SK-N-SH (cell line): Measurements from ENCODE around the gene ZEB2. TPM values are rescaled to one million over a fixed set of nuclear protein-coding genes. Genes with fewer than 3 reads are reported as not detected.

Experiments
- CTCF ChIA-PET: fragments of 300-600, 350-600 bp; formaldehyde crosslinking; extraction: SDS; loops from one replicate; lab custom pipeline; 2021; lab: Yijun Ruan, JAX
- POLR2A ChIA-PET: fragments of 350-600 bp; sonication (Branson Sonifier 250); formaldehyde crosslinking; extraction: SDS; loops from one replicate; lab custom pipeline; 2020; ENCODE audit warnings: antibody characterized with exemption, inconsistent platforms; lab: Yijun Ruan, JAX
- DNase-seq: peaks from one replicate; pipeline ENCODE4 v3.0.0; 2012
- H2AFZ ChIP-seq: fragments of 200-600 bp; sonication (generic); 2 replicates; pipeline ENCODE4 v1.8.1; 2016; ENCODE audit warnings: antibody characterized with exemption, mild to moderate bottlenecking, low read depth
- H3F3A ChIP-seq: fragments of 200-600 bp; sonication (generic); replicated peaks from 2 replicates; pipeline ENCODE3; 2016; ENCODE audit warnings: antibody characterized with exemption, mild to moderate bottlenecking; ENCODE audit not compliant: insufficient read depth
- H3K27ac ChIP-seq, 2 experiments: fragments of 200-500 bp in 1 of 2; fragments of 200-600 bp in 1 of 2; sonication (Bioruptor generic) in 1 of 2; sonication (generic), shearing (Covaris generic) in 1 of 2; 2 replicates each; pipeline versions ENCODE4 v1.5.1 to v1.6.1; 2014 to 2016; ENCODE audit warnings: low read depth in 2 of 2, inconsistent platforms in 1 of 2, low read length in 1 of 2, mild to moderate bottlenecking in 1 of 2, mixed read lengths in 1 of 2
- H3K27me3 ChIP-seq: fragments of 200-600 bp; sonication (generic), shearing (Covaris generic); 2 replicates; pipeline ENCODE4 v1.6.1; 2016; ENCODE audit warnings: mixed run types; ENCODE audit not compliant: insufficient read depth
- H3K36me3 ChIP-seq, 2 experiments: fragments of 200-500 bp in 1 of 2; fragments of 200-600 bp in 1 of 2; sonication (Bioruptor generic) in 1 of 2; sonication (generic) in 1 of 2; replicated peaks in 1 of 2; 2 replicates each; pipeline versions ENCODE3 to v1.5.1; 2014 to 2016; ENCODE audit warnings: low read length in 1 of 2, mild to moderate bottlenecking in 1 of 2; ENCODE audit not compliant: insufficient read depth in 2 of 2, control insufficient read depth in 1 of 2
- H3K4me1 ChIP-seq, 2 experiments: fragments of 200-500 bp in 1 of 2; fragments of 200-600 bp in 1 of 2; sonication (Bioruptor generic) in 1 of 2; sonication (generic), shearing (Covaris generic) in 1 of 2; 2 replicates each; pipeline versions ENCODE4 v1.5.1 to v1.6.1; 2014 to 2016; ENCODE audit warnings: low read depth in 1 of 2, low read length in 1 of 2, mixed run types in 1 of 2; ENCODE audit not compliant: insufficient read depth in 2 of 2, control insufficient read depth in 1 of 2
- H3K4me2 ChIP-seq: fragments of 200-600 bp; sonication (generic), shearing (Covaris generic); 2 replicates; pipeline ENCODE4 v1.6.1; 2017; ENCODE audit warnings: mixed run types
- H3K4me3 ChIP-seq, 2 experiments: fragments of 200-500 bp in 1 of 2; fragments of 200-600 bp in 1 of 2; sonication (Bioruptor generic) in 1 of 2; sonication (generic), shearing (Covaris generic) in 1 of 2; 2 replicates each; pipeline versions ENCODE4 v1.5.1 to v1.8.1; 2014 to 2016; ENCODE audit warnings: low read depth in 2 of 2, inconsistent platforms in 1 of 2, low read length in 1 of 2, mild to moderate bottlenecking in 1 of 2, mixed read lengths in 1 of 2, moderate library complexity in 1 of 2
- H3K79me2 ChIP-seq: fragments of 200-600 bp; sonication (generic); 2 replicates; pipeline ENCODE4 v1.8.1; 2017; ENCODE audit warnings: mild to moderate bottlenecking; ENCODE audit not compliant: insufficient read depth
- H3K9ac ChIP-seq: fragments of 200-600 bp; sonication (generic); 2 replicates; pipeline ENCODE4 v1.6.1; 2017; ENCODE audit warnings: mixed run types
- H3K9me2 ChIP-seq: fragments of 200-600 bp; sonication (generic); 2 replicates; pipeline ENCODE4 v1.6.1; 2017; ENCODE audit warnings: mixed run types
- H3K9me3 ChIP-seq: fragments of 200-600 bp; sonication (generic); 2 replicates; pipeline ENCODE4 v1.6.1; 2017; ENCODE audit warnings: mixed run types, mild to moderate bottlenecking, moderate library complexity
- H4K20me1 ChIP-seq: fragments of 200-600 bp; sonication (generic); 2 replicates; pipeline ENCODE4 v1.6.1; 2017; ENCODE audit warnings: mild to moderate bottlenecking, mixed run types; ENCODE audit not compliant: insufficient read depth
- ELF1 ChIP-seq: IDR thresholded peaks from 2 replicates; pipeline ENCODE4 v1.4.0; 2012
- EP300 ChIP-seq, 2 experiments: IDR thresholded peaks; 2 replicates each; pipeline versions ENCODE4 v1.4.0 to v1.6.1; 2012; ENCODE audit warnings: borderline replicate concordance in 1 of 2, low read depth in 1 of 2, low read length in 1 of 2
- FOXJ3 ChIP-seq: sonication (generic); formaldehyde crosslinking; IDR thresholded peaks from 2 replicates; pipeline ENCODE4 v1.5.1; 2020; ENCODE audit warnings: mild to moderate bottlenecking, missing genetic modification reagents
- FOXM1 ChIP-seq: IDR thresholded peaks from 2 replicates; pipeline ENCODE4 v1.4.0; 2012; ENCODE audit warnings: low read depth, mild to moderate bottlenecking
- GATA2 ChIP-seq: sonication (generic); formaldehyde crosslinking; IDR thresholded peaks from 2 replicates; pipeline ENCODE4 v1.5.0; 2020; ENCODE audit warnings: mild to moderate bottlenecking, missing genetic modification reagents
- JUND ChIP-seq: IDR thresholded peaks from 2 replicates; pipeline ENCODE4 v1.4.0; 2012
- NRF1 ChIP-seq: IDR thresholded peaks from 2 replicates; pipeline ENCODE4 v1.6.1; 2012; ENCODE audit warnings: low read depth, mild to moderate bottlenecking, low read length
- POLR2AphosphoS5 ChIP-seq: IDR thresholded peaks from 2 replicates; pipeline ENCODE4 v1.6.1; 2012; ENCODE audit warnings: low read depth, low read length
- RCOR1 ChIP-seq: fragments of 150-350 bp; IDR thresholded peaks from 2 replicates; pipeline ENCODE4 v1.6.1; 2017; ENCODE audit warnings: antibody characterized with exemption, low read length
- RFX5 ChIP-seq: IDR thresholded peaks from 2 replicates; pipeline ENCODE4 v1.6.1; 2012; ENCODE audit warnings: mild to moderate bottlenecking, improper control_type of control experiment, low read length
- RXRA ChIP-seq: IDR thresholded peaks from 2 replicates; pipeline ENCODE4 v1.4.0; 2012; ENCODE audit warnings: low read depth, mild to moderate bottlenecking, borderline replicate concordance
- SIN3A ChIP-seq: IDR thresholded peaks from 2 replicates; pipeline ENCODE4 v1.6.1; 2012; ENCODE audit warnings: low read depth, mild to moderate bottlenecking, low read length, moderate library complexity, borderline replicate concordance
- TCF12 ChIP-seq: IDR thresholded peaks from 2 replicates; pipeline ENCODE4 v1.4.0; 2012
- WGBS: methylation state at CpG from one replicate; pipeline ENCODE4 v1.1.6; 2017; ENCODE audit warnings: low lambda C conversion rate; 5-methylcytosine and 5-hydroxymethylcytosine counted together
- polyA plus RNA-seq, 3 experiments: library from polyadenylated mRNA; depleted of rRNA; stranded (reverse); fragments of >200 nt; gene quantifications; 2 replicates each; pipeline ENCODE4 v1.2.3, GENCODE V29; 2012
- TF ChIP-seq, protein P1 (sequence below): fragments of 200-600 bp; sonication (generic); IDR thresholded peaks from 2 replicates; pipeline ENCODE4 v1.6.1; 2017; ENCODE audit warnings: antibody characterized with exemption, mild to moderate bottlenecking, moderate library complexity
- TF ChIP-seq, protein P2 (sequence below): IDR thresholded peaks from 2 replicates; pipeline ENCODE4 v1.4.0; 2012; ENCODE audit warnings: low read depth, borderline replicate concordance
- TF ChIP-seq, protein P3 (sequence below): IDR thresholded peaks from 2 replicates; pipeline ENCODE4 v1.4.0; 2012; ENCODE audit warnings: low read depth
- TF ChIP-seq, protein P4 (sequence below): IDR thresholded peaks from 2 replicates; pipeline ENCODE4 v1.4.0; 2012; ENCODE audit warnings: low read depth, borderline replicate concordance

ZEB2 gene
- polyA plus RNA-seq, 1 of the 3 experiments (the other 2 are of a cell fraction): 16.3 TPM

DNA sequence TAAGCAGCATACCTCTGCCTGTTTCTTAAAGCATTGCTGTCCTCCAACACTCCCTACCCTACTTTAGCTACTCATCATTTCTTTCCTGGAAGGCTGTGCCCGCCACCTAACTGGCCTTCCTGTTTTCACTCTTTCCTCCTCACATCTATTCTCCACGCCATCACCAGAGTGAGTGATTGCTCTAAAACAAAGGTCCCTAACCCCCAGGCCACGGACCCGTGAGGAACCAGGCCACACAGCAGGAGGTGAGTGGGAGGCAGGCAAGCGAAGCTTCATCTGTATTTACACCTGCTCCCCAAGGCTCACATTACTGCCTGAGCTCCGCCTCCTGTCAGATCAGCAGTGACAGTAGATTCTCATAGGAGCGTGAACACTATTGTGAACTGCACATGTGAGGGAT, 13.3 kb upstream of the ZEB2 start:
- no peaks in the 10 kb centered on the region for H3K79me2 ChIP-seq
- CTCF ChIA-PET: no interaction called here
- no peaks in the 10 kb centered on the region for H3K9me2 ChIP-seq
- no peak overlapping the region for H3K27ac ChIP-seq
- no peaks in the 10 kb centered on the region for H4K20me1 ChIP-seq
- POLR2A ChIA-PET: no interaction called here
- no peaks in the 10 kb centered on the region for H3K4me1 ChIP-seq
- H2AFZ ChIP-seq: no peak overlapping the region
- no peak for DNase-seq
- H3K27me3 ChIP-seq: no peaks in the 10 kb centered on the region
- TF ChIP-seq FOXM1 (no peak), RXRA (no peak), EP300 (IDR thresholded peaks at IDR 0.05; ENCODE audit: borderline replicate concordance in 1 of 2, low read depth in 1 of 2, low read length in 1 of 2) (no peak), TCF12 (no peak), RFX5 (no peak), FOXJ3 (CRISPR knock-in tag) (no peak), RCOR1 (no peak), JUND (no peak), GATA2 (no peak), SIN3A (no peak), NRF1 (no peak), ELF1 (no peak), POLR2AphosphoS5 (no peak)
- TF ChIP-seq, protein P1, sequence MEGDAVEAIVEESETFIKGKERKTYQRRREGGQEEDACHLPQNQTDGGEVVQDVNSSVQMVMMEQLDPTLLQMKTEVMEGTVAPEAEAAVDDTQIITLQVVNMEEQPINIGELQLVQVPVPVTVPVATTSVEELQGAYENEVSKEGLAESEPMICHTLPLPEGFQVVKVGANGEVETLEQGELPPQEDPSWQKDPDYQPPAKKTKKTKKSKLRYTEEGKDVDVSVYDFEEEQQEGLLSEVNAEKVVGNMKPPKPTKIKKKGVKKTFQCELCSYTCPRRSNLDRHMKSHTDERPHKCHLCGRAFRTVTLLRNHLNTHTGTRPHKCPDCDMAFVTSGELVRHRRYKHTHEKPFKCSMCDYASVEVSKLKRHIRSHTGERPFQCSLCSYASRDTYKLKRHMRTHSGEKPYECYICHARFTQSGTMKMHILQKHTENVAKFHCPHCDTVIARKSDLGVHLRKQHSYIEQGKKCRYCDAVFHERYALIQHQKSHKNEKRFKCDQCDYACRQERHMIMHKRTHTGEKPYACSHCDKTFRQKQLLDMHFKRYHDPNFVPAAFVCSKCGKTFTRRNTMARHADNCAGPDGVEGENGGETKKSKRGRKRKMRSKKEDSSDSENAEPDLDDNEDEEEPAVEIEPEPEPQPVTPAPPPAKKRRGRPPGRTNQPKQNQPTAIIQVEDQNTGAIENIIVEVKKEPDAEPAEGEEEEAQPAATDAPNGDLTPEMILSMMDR: no peak
- TF ChIP-seq, protein P2, sequence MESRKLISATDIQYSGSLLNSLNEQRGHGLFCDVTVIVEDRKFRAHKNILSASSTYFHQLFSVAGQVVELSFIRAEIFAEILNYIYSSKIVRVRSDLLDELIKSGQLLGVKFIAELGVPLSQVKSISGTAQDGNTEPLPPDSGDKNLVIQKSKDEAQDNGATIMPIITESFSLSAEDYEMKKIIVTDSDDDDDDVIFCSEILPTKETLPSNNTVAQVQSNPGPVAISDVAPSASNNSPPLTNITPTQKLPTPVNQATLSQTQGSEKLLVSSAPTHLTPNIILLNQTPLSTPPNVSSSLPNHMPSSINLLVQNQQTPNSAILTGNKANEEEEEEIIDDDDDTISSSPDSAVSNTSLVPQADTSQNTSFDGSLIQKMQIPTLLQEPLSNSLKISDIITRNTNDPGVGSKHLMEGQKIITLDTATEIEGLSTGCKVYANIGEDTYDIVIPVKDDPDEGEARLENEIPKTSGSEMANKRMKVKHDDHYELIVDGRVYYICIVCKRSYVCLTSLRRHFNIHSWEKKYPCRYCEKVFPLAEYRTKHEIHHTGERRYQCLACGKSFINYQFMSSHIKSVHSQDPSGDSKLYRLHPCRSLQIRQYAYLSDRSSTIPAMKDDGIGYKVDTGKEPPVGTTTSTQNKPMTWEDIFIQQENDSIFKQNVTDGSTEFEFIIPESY: no peak
- TF ChIP-seq, protein P3, sequence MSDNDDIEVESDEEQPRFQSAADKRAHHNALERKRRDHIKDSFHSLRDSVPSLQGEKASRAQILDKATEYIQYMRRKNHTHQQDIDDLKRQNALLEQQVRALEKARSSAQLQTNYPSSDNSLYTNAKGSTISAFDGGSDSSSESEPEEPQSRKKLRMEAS: no peak
- TF ChIP-seq, protein P4, sequence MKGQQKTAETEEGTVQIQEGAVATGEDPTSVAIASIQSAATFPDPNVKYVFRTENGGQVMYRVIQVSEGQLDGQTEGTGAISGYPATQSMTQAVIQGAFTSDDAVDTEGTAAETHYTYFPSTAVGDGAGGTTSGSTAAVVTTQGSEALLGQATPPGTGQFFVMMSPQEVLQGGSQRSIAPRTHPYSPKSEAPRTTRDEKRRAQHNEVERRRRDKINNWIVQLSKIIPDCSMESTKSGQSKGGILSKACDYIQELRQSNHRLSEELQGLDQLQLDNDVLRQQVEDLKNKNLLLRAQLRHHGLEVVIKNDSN: no peak
- no peak overlapping the region for H3K4me3 ChIP-seq
- 90% methylated on average over 7 of the region's 7 CpGs for WGBS
- no peaks in the 10 kb centered on the region for H3K9me3 ChIP-seq
- H3K36me3 ChIP-seq: no peaks in the 10 kb centered on the region
- H3K9ac ChIP-seq: no peak overlapping the region
- no peaks in the 10 kb centered on the region for H3F3A ChIP-seq
- H3K4me2 ChIP-seq: no peak overlapping the region
